Measurements from ENCODE around the gene PPARG. TPM values are rescaled to one million over a fixed set of nuclear protein-coding genes. Genes with fewer than 3 reads are reported as not detected.
"Not testable (repeated sequence)": the region's sequence is repeated elsewhere in the genome, so short reads cannot be mapped to it uniquely, and the experiment has no call there.

Gene PPARG
- total RNA-seq, 1 donor from 2014 or later, result 7.4 TPM

DNA sequence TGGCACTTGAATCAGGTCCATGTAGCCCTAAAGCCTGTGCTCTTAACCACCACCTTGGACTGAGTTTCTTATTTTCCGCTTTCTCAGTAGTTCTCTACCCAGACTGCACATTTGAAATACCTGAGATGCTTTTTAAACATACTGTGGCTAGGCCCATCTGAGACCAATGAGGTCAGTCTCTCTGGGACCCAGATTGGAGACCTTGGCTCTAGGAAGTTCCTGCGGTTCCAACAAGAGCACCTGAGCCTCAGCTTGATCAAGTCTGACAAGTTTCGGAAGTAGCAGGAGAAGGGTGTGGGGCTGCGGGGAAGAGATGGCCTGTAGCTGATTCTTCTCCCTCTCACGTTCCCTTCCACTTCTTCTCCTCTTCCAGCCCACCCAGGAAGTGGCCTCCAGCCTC is 183.9 kb downstream of the PPARG start:
- ATAC-seq, result no peak

DNA sequence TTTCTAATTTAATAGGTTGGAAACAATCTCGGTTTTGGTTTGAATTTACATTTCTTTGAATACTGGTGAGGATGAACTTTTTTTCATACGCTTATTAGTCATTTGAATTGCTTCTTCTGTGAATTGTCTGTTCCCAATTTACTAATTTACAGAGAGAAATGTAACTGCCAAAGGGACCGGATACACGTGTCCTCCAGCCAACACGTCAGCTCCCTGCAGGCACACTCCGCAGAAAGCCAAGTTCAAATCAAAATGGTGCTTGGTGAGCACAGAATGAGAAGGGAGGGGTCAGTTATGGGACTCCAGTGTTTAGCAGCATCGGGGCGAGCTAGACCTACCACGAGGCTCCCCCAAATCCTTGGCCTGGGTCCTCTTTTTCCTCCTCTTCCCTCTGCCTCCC is 184.6 kb downstream of the PPARG start:
- ATAC-seq, result no peak
- DNase-seq (ENCODE audit: low spot score), result no peak

More for the DNA sequence above, 183.9 kb downstream of the PPARG start:
- no peak for DNase-seq (ENCODE audit: low spot score)

DNA sequence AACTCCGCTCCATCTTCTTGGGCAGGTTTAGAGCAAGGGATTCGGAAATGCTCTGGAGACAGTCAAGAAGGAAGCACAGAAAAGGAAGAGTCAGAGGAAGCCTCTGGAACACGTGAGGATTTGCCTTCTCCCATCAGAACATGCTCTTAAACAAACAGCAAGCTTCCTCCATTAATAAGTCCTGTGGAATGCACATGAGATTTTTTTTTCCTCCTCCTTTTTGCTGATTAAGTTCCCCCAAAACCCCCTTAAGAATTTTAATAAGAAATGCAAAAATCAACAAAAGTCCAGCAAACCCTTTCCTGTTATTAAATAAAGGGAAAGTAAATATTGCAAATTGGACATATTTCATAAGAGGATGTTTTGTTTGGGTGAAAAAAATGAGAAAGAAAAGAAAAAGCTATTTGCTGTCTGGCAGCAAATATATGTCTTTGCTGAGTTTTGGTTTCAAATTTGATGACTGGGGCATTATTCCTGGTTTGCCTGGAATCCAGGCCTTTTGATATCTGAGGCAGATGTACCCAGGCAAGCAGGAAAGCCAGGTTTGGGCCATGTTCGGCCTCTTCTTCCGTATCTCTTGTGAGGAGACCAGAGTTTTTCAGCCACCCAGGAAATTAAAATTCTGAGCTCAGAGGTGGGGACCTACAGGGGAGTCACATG is 187.5 kb downstream of the PPARG start:
- ATAC-seq, result peak; percentile 24
- no peak for DNase-seq (ENCODE audit: low spot score)

DNA sequence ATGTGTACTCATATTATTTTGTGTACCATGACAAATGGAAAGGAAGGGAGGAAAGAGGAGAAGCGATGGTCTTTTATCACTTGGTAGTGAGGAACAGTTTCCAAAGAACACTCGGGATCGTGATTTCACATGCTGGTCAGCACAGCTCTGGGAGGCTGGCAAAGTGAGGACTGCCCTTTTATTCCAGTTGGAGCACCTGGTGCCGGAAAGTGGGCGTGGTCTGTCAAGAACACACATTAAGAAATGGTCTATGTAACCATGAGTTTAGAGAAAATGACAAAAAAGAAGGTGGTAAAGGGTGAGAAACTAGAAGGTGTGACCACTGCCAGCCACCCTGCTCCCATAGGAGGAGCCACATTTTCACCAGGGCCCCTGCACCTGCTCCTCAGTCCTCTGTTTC is 188.4 kb downstream of the PPARG start:
- DNase-seq (ENCODE audit: low spot score) (no peak), ATAC-seq (no peak)

DNA sequence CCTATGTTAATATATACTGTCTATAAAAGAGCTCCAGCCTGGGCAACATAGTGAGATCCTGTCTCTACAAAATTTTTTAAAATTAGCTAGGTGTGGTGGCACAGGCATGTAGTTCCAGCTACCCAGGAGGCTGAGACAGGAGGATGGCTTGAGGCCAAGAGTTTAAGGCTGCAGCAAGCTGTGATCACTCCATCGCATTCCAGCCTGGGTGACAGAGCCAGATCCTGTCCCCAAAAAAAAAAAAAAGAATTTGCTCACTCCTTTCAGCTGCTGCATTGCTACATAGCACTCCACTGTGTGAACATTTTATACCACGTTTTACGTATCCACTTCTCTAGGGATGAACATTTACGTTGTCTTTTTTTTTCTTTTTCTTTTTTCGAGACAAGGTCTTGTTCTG is 189.5 kb downstream of the PPARG start:
- no peak for ATAC-seq

DNA sequence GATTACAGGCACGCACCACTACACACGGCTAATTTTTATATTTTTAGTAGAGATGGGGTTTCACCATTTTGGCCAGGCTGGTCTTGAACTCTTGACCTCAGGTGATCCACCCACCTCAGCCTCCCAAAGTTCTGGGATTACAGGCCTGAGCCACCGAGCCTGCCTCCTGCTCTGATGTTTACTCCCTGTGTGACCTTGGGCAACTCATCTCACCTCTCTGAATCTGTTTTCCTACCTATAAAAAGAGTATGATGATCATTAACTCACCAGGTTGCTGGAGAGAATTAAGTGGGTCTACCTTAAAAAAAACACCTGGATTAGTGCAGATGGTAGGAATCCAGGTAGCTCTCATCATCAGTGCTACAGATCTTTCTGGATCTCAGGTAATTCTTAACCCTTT is 190.3 kb downstream of the PPARG start:
- not testable (repeated sequence) for ATAC-seq; DNase-seq (ENCODE audit: low spot score)

More for the DNA sequence above, 189.5 kb downstream of the PPARG start:
- DNase-seq (ENCODE audit: low spot score), result no peak

DNA sequence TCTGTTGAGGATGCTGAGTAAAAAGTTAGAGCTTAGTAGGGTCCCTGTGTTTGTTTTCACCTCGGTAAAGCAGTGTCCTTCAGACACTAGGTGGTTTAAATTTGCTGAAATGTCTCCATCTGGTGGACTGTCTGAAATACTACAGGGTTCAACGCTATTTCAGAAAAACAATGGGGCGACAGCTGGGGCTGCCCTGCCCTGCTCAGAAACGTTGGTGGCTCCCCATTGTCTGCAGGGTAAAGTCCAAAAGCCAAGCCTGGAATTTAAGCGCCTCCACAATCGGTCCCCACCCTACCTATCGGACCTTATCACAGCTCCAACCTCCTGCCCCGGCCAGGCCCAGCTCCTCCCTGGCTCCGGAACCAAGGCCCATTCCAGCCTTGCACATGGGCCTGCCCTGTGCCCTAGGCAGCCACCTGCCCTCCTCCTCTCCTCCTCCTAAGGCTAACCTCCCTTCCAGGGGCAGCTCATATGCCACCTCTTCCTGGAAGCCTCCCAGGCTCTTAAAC is 191.1 kb downstream of the PPARG start:
- peak; percentile 68 for ATAC-seq

DNA sequence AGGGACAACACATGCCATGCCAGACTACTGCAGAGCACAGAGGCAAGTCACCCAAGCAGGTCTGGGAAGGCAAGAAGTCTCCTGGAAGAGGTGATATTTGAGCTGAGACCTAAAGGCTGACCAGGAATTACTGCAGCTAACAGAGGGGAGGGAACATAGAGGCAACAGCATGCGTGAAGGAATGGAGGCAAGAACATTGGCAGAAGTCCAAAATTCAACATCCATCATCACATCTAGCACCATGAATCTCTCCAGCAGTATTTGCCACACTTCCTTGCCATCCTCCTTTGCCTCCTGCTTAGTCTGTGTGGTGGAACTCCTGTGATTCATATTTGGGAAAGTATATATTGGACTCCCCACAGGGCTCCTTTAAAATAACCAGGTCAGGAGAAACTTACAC is 194.5 kb downstream of the PPARG start:
- DNase-seq (ENCODE audit: low spot score), result no peak

More for the DNA sequence above, 191.1 kb downstream of the PPARG start:
- no peak for DNase-seq (ENCODE audit: low spot score)

DNA sequence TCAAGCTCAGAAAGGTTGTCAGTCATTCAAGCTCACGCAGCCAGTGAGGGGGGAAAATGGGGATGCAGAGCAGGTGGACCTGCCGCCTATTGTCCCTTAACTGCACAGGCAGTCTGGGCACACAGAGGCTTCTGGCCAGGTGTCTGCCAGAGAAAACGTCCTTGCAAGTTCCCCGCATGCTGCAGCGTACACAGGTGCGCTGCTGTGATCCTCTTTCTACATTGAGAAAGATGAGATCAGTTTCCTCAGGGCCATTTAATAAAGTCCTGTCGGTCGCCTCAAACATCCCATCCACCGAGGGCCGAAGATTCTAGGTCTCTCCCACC is 195.0 kb downstream of the PPARG start:
- ATAC-seq (no peak), DNase-seq (ENCODE audit: low spot score) (no peak)

More for the DNA sequence above, 194.5 kb downstream of the PPARG start:
- no peak for ATAC-seq

Other genes starting within 250 kb of the PPARG start
- 0.53 TPM for gene TIMP4, start 130.2 kb upstream of the PPARG start, total RNA-seq
- gene TSEN2, start 195.4 kb downstream of the PPARG start, total RNA-seq, result 4.8 TPM

All from left lobe of liver (tissue), 2 donors.